GM12875 (cell line): ENCODE measurements around the gene SNRPD2.

Source experiments
- H3K4me3 ChIP-seq: one replicate; pipeline ENCODE4 v1.5.1; 2011; ENCODE audit warnings: low read depth, low read length, control low read depth
- CTCF ChIP-seq: IDR thresholded peaks from 2 replicates; pipeline ENCODE4 v1.5.1; 2011; ENCODE audit warnings: low read depth, mild to moderate bottlenecking, control low read depth, inconsistent platforms, low read length, moderate library complexity, borderline replicate concordance; ENCODE audit not compliant: insufficient read depth

Gene SNRPD2

DNA sequence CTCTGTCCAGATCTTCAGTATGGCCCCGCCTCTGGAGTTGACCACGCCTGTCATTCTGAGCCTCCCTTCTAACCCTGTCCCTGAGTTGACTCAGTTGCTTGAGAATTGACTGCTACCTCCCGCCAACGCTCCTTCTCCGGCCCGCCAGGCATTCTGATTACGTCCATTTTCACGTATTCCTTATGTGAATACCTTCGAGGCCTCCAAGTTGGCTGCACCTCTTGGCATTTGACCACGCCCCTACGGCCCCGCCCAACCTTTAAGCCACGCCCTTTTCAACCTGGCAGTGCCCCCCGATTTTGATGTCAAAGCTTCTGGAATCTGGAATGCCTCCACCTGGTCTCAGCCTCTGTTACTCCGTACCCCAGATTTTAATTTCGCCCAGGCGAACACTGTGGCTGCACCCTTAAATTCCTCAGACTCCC, 50.9 kb downstream of the SNRPD2 start:
- no peak for TF ChIP-seq CTCF
- peak overlapping the region; percentile 25 for H3K4me3 ChIP-seq

- TF ChIP-seq CTCF: peak; percentile 53
- peak within 1 kb of the TSS; percentile 85 for H3K4me3 ChIP-seq
Measured at GRCh38 chr19:45638930-45639729, 52.6 kb downstream of the SNRPD2 start, which contains the start of gene EML2. Gene EML2 (minus strand): TSS chr19:45639397. CDS start chr19:45639376, 21 bp downstream.

DNA sequence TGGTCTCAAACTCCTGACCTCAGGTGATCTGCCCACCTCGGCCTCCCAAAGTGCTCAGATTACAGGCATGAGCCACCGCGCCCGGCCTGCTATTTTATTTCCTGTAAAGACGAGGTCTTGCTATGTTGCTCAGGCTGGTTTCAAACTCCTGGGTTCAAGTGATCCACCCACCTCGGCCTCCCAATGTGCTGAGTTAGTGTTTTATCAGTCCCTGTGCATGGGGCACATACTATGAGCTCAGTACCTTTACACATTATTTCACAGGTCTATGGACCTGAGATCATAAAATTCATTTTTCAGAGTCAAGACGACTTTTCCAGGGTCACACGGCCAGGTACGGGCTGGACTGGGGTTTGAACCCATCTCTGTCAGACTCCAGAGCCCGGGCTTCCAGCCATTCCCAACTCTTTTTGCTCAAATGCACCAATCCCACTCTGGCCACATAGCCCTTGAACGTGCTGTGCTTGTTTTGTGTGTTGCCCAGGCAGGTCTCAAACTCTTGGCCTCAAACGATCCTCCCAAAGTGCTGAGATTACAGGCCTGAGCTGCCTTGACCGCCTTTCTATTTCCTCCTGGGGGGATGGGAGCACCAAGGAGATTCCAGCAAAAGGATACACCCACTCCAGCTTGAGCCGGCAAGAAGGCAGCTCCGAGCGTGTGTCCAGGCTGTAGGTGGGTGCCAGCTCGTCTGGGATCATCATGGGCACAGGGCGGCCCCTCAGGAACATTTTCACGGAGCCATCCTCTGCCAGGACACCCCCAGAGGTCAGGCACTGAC, 53.7 kb downstream of the SNRPD2 start:
- TF ChIP-seq CTCF: no peak
- H3K4me3 ChIP-seq: peak overlapping the region; percentile 85
